K562 (cell line): ENCODE results near the gene DCST1. TPM values are rescaled to one million over a fixed set of nuclear protein-coding genes. Genes with fewer than 3 reads are reported as not detected.

Source experiments
- CTCFL ChIP-seq: IDR thresholded peaks from 2 replicates; pipeline ENCODE4 v1.6.1; 2011; ENCODE audit warnings: borderline replicate concordance, low read depth, mild to moderate bottlenecking, moderate library complexity, low read length; ENCODE audit not compliant: insufficient read depth, poor library complexity, severe bottlenecking
- EZH2 ChIP-seq: IDR thresholded peaks from 2 replicates; pipeline ENCODE4 v1.6.1; 2012; ENCODE audit warnings: low read depth, mild to moderate bottlenecking, inconsistent platforms, low read length, borderline replicate concordance
- NFIX ChIP-seq: fragments of 250-450 bp; sonication (Bioruptor Pico); IDR thresholded peaks from 2 replicates; pipeline ENCODE4 v1.4.0; 2020; ENCODE audit warnings: low read depth, mild to moderate bottlenecking, moderate library complexity
- PATZ1 ChIP-seq: fragments of 250-450 bp; sonication (Bioruptor Pico); IDR thresholded peaks from 2 replicates; pipeline ENCODE4 v1.5.0; 2020; ENCODE audit warnings: mild to moderate bottlenecking, borderline replicate concordance
- PPARD ChIP-seq: fragments of 250-450 bp; sonication (Bioruptor Pico); IDR thresholded peaks from 2 replicates; pipeline ENCODE4 v1.8.0; 2022; ENCODE audit warnings: inconsistent platforms, mild to moderate bottlenecking, moderate library complexity
- RNF219 ChIP-seq: fragments of 250-450 bp; sonication (Bioruptor Pico); IDR thresholded peaks from 2 replicates; pipeline ENCODE4 v1.5.0; 2022; ENCODE audit warnings: mild to moderate bottlenecking
- SIX5 ChIP-seq, 2 experiments: IDR thresholded peaks; 2 replicates each; pipeline ENCODE4 v1.6.1; 2011; ENCODE audit warnings: low read length in 2 of 2, borderline replicate concordance in 1 of 2, low read depth in 1 of 2, mild to moderate bottlenecking in 1 of 2, moderate library complexity in 1 of 2; ENCODE audit not compliant: insufficient read depth in 1 of 2
- SMARCA5 ChIP-seq: fragments of 450-650 bp; IDR thresholded peaks from 2 replicates; pipeline ENCODE4 v1.6.1; 2016
- STAT6 ChIP-seq: sonication (generic); formaldehyde crosslinking; IDR thresholded peaks from 2 replicates; pipeline ENCODE4 v1.8.1; 2023; ENCODE audit warnings: mild to moderate bottlenecking, missing genetic modification reagents
- TAF7 ChIP-seq: fragments of 450-650 bp; IDR thresholded peaks from 2 replicates; pipeline ENCODE4 v1.6.1; 2016; ENCODE audit warnings: missing genetic modification characterization, missing compliant biosample characterization
- TAL1 ChIP-seq: fragments of 450-650 bp; IDR thresholded peaks from 2 replicates; pipeline ENCODE4 v1.6.1; 2016; ENCODE audit warnings: mild to moderate bottlenecking
- UBTF ChIP-seq, 2 experiments: IDR thresholded peaks; 2 replicates each; pipeline ENCODE4 v1.6.1; 2012; ENCODE audit warnings: improper control_type of control experiment in 2 of 2, low read depth in 2 of 2, low read length in 2 of 2, borderline replicate concordance in 1 of 2
- XRCC4 ChIP-seq: IDR thresholded peaks from one replicate; pipeline ENCODE4 v1.6.1; 2011; ENCODE audit not compliant: insufficient read depth, insufficient read length; ENCODE audit errors: extremely low read depth
- ZNF12 ChIP-seq: sonication (generic); formaldehyde crosslinking; IDR thresholded peaks from 2 replicates; pipeline ENCODE4 v1.4.0; 2020; ENCODE audit warnings: mild to moderate bottlenecking, missing genetic modification reagents
- ZNF133 ChIP-seq: fragments of 250-450 bp; sonication (Bioruptor Pico); IDR thresholded peaks from 2 replicates; pipeline ENCODE4 v1.4.0; 2020; ENCODE audit warnings: mild to moderate bottlenecking
- polyA plus RNA-seq, 8 experiments: library from polyadenylated mRNA; depleted of rRNA in 4 of 8; stranded (reverse) in 5 of 8; unstranded in 3 of 8; fragments of >200 nt; fragmentation: Nextera tagmentation in 2 of 8; fragmentation: Illumina TruSeq in 1 of 8; extraction: Ambion mirVana in 2 of 8; extraction: Trizol in 1 of 8; gene quantifications; 2 replicates each; pipeline versions ENCODE4 v1.2.1 to v1.2.3, GENCODE V29; 2011 to 2014; ENCODE audit warnings: inconsistent platforms in 1 of 8, missing spikeins in 1 of 8
- total RNA-seq, 7 experiments: library from RNA; depleted of rRNA in 6 of 7; stranded (reverse); fragments of >200 nt in 6 of 7; fragmentation: Illumina TruSeq in 2 of 7; extraction: Trizol in 2 of 7; gene quantifications; 2 replicates each; pipeline versions ENCODE4 v1.2.1 to v1.2.3, GENCODE V29; 2011 to 2021; ENCODE audit warnings: low replicate concordance in 1 of 7

DCST1 gene
- total and polyA plus RNA-seq, 9 of the 15 experiments (the other 6 are each of a cell fraction or from before 2014, with no cell fraction given): not detected

GRCh38 chr1:155078469-155079209 lies 45.0 kb downstream of the DCST1 start, which contains the start of gene EFNA3 (continued):
- TF ChIP-seq SMARCA5 (no peak), ZNF12 (CRISPR knock-in tag) (no peak), TAL1 (no peak), XRCC4 (no peak), RNF219 (CRISPR knock-in tag) (no peak), EZH2 (no peak), PPARD (CRISPR knock-in tag) (no peak), TAF7 (tag) (no peak), STAT6 (CRISPR knock-in tag) (no peak), PATZ1 (no peak), SIX5 (IDR thresholded peaks at IDR 0.05; ENCODE audit: borderline replicate concordance in 1 of 2, insufficient read depth in 1 of 2, low read depth in 1 of 2, low read length in 2 of 2) (no peak), NFIX (CRISPR knock-in tag) (no peak), ZNF133 (no peak), UBTF (IDR thresholded peaks at IDR 0.05; ENCODE audit: borderline replicate concordance in 1 of 2, low read depth in 2 of 2, low read length in 2 of 2) (no peak), CTCFL (no peak)
